K562 (cell line): ENCODE results near the gene LMF2. TPM values are rescaled to one million over a fixed set of nuclear protein-coding genes. Genes with fewer than 3 reads are reported as not detected.

Experiments
- BCOR ChIP-seq: fragments of 450-650 bp; IDR thresholded peaks from 2 replicates; pipeline ENCODE4 v1.6.1; 2016
- CTBP1 ChIP-seq: fragments of 450-650 bp; IDR thresholded peaks from 2 replicates; pipeline ENCODE4 v1.6.1; 2016; ENCODE audit warnings: borderline replicate concordance
- ELK3 ChIP-seq: fragments of 450-650 bp; formaldehyde crosslinking; IDR thresholded peaks from 2 replicates; pipeline ENCODE4 v1.4.0; 2020; ENCODE audit warnings: mild to moderate bottlenecking
- HMG20B ChIP-seq: fragments of 250-450 bp; sonication (Bioruptor Pico); IDR thresholded peaks from 2 replicates; pipeline ENCODE4 v1.5.0; 2021; ENCODE audit warnings: mild to moderate bottlenecking
- HNRNPLL ChIP-seq: fragments of 200-400 bp; formaldehyde crosslinking; IDR thresholded peaks from 2 replicates; pipeline ENCODE4 v1.6.1; 2017; ENCODE audit warnings: low read length, low read depth, mild to moderate bottlenecking; ENCODE audit not compliant: poor library complexity, severe bottlenecking
- MBD2 ChIP-seq: sonication (generic); IDR thresholded peaks from 2 replicates; pipeline ENCODE4 v1.6.1; 2016; ENCODE audit warnings: low read depth, borderline replicate concordance
- MYNN ChIP-seq, 2 experiments: sonication (generic); formaldehyde crosslinking in 1 of 2; IDR thresholded peaks; 2 replicates each; pipeline versions ENCODE4 v1.5.0 to v1.6.1; 2016 to 2020; ENCODE audit warnings: antibody characterized with exemption in 1 of 2, missing genetic modification reagents in 1 of 2
- NCOA2 ChIP-seq, 2 experiments: fragments of 450-650 bp; IDR thresholded peaks; 2 replicates each; pipeline ENCODE4 v1.6.1; 2018; ENCODE audit warnings: mild to moderate bottlenecking in 2 of 2, moderate library complexity in 1 of 2; ENCODE audit not compliant: partially characterized antibody in 2 of 2
- POLR3A ChIP-seq: IDR thresholded peaks from 2 replicates; pipeline ENCODE4 v1.6.1; 2011; ENCODE audit warnings: borderline replicate concordance, mild to moderate bottlenecking, moderate library complexity; ENCODE audit not compliant: insufficient read length, insufficient read depth; ENCODE audit errors: extremely low read depth
- PTBP1 ChIP-seq: fragments of 200-400 bp; formaldehyde crosslinking; IDR thresholded peaks from 2 replicates; pipeline ENCODE4 v1.6.1; 2017; ENCODE audit warnings: low read depth, low read length
- SETDB1 ChIP-seq: IDR thresholded peaks from one replicate; pipeline ENCODE4 v1.6.1; 2012; ENCODE audit warnings: low read length, control low read depth, inconsistent platforms
- SRF ChIP-seq, 2 experiments: fragments of 250-450, 450-650 bp in 1 of 2; sonication (Bioruptor Pico) in 1 of 2; sonication (generic) in 1 of 2; formaldehyde crosslinking; IDR thresholded peaks; 2 replicates each; pipeline versions ENCODE4 v1.5.0 to v1.5.1; 2020 to 2022; ENCODE audit warnings: mild to moderate bottlenecking in 1 of 2, missing genetic modification reagents in 1 of 2
- ZBTB11 ChIP-seq, 3 experiments: fragments of 200-800 bp in 1 of 3; fragments of 250-450 bp in 1 of 3; fragments of 450-650 bp in 1 of 3; sonication (Bioruptor Pico) in 1 of 3; sonication (Bioruptor generic) in 1 of 3; formaldehyde crosslinking in 1 of 3; IDR thresholded peaks; 2 replicates each; pipeline versions ENCODE4 v1.6.1 to v1.8.0; 2016 to 2022; ENCODE audit warnings: mild to moderate bottlenecking in 2 of 3, missing genetic modification characterization in 2 of 3, missing compliant biosample characterization in 1 of 3, moderate library complexity in 1 of 3
- ZFP36 ChIP-seq: fragments of 150-350 bp; IDR thresholded peaks from 2 replicates; pipeline ENCODE4 v1.6.1; 2018; ENCODE audit warnings: low read length, low read depth; ENCODE audit not compliant: partially characterized antibody
- ZNF133 ChIP-seq: fragments of 250-450 bp; sonication (Bioruptor Pico); IDR thresholded peaks from 2 replicates; pipeline ENCODE4 v1.4.0; 2020; ENCODE audit warnings: mild to moderate bottlenecking
- polyA plus RNA-seq, 8 experiments: library from polyadenylated mRNA; depleted of rRNA in 4 of 8; stranded (reverse) in 5 of 8; unstranded in 3 of 8; fragments of >200 nt; fragmentation: Nextera tagmentation in 2 of 8; fragmentation: Illumina TruSeq in 1 of 8; extraction: Ambion mirVana in 2 of 8; extraction: Trizol in 1 of 8; gene quantifications; 2 replicates each; pipeline versions ENCODE4 v1.2.1 to v1.2.3, GENCODE V29; 2011 to 2014; ENCODE audit warnings: inconsistent platforms in 1 of 8, missing spikeins in 1 of 8
- total RNA-seq, 7 experiments: library from RNA; depleted of rRNA in 6 of 7; stranded (reverse); fragments of >200 nt in 6 of 7; fragmentation: Illumina TruSeq in 2 of 7; extraction: Trizol in 2 of 7; gene quantifications; 2 replicates each; pipeline versions ENCODE4 v1.2.1 to v1.2.3, GENCODE V29; 2011 to 2021; ENCODE audit warnings: low replicate concordance in 1 of 7
- TF ChIP-seq, protein P1 (sequence below): fragments of 450-650 bp; formaldehyde crosslinking; IDR thresholded peaks from 2 replicates; pipeline ENCODE4 v1.4.0; 2020; ENCODE audit warnings: mild to moderate bottlenecking, moderate library complexity
- TF ChIP-seq, protein P2 (sequence below): fragments of 250-450 bp; sonication (Bioruptor Pico); IDR thresholded peaks from 2 replicates; pipeline ENCODE4 v1.4.0; 2020
- TF ChIP-seq, protein P3 (sequence below), 2 experiments: fragments of 450-650 bp in 1 of 2; sonication (generic) in 1 of 2; formaldehyde crosslinking; conservative IDR thresholded peaks; 2 replicates each; pipeline versions ENCODE4 v1.4.0 to v1.8.1; 2020 to 2022; ENCODE audit warnings: mild to moderate bottlenecking in 1 of 2, missing genetic modification reagents in 1 of 2

Gene LMF2
- total and polyA plus RNA-seq, 9 of the 15 experiments (the other 6 are each of a cell fraction or from before 2014, with no cell fraction given) = 0.08 to 37.1 (median 7.6) TPM

DNA sequence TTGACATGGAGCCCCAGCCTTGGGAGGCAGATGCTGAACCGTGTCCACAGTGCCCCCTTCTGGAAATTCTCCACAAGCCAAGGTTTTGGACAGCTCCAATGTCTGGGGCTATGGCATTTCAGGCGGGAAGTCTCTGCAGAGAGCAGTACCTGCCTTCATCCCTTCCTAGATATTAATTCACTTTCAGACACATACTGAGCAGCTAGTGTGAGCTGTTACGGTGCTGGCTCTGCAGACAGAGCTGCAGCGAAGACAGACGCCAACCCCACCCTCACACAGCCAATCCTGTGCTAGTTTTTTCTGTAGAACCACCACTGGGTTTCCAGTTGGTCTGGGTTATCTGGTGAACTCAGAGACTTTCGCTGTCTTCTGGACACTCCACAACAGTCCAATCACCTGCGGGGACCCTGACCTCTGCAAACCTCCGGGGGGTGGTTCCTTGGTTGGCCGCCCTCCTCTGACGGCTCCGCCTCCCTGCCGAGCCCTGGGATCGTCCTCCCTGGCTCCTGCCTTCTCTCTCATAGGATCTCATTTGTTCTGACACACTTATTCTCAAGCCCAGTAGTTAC lies 9.1 kb downstream of the LMF2 start (continued):
- TF ChIP-seq ZBTB11 (CRISPR knock-in tag; IDR thresholded peaks at IDR 0.05) (no peak), MYNN (IDR thresholded peaks at IDR 0.05) (no peak; the same call in 1 of the 2 replicates), MYNN (CRISPR knock-in tag; IDR thresholded peaks at IDR 0.05) (no peak), SRF (CRISPR knock-in tag; IDR thresholded peaks at IDR 0.05) (peak in 1 of 2 experiments; percentile 59; a peak in 1 of 4 replicates), CTBP1 (peak; percentile 68; the same call in 1 of the 2 replicates), POLR3A (no peak), BCOR (no peak), PTBP1 (no peak), HNRNPLL (no peak), NCOA2 (IDR thresholded peaks at IDR 0.05; ENCODE audit: partially characterized antibody in 2 of 2) (no peak), ZNF133 (CRISPR knock-in tag) (no peak), MBD2 (no peak), HMG20B (CRISPR knock-in tag) (no peak), SETDB1 (no peak), ZFP36 (no peak), ELK3 (CRISPR knock-in tag) (no peak)
- TF ChIP-seq, protein P1, sequence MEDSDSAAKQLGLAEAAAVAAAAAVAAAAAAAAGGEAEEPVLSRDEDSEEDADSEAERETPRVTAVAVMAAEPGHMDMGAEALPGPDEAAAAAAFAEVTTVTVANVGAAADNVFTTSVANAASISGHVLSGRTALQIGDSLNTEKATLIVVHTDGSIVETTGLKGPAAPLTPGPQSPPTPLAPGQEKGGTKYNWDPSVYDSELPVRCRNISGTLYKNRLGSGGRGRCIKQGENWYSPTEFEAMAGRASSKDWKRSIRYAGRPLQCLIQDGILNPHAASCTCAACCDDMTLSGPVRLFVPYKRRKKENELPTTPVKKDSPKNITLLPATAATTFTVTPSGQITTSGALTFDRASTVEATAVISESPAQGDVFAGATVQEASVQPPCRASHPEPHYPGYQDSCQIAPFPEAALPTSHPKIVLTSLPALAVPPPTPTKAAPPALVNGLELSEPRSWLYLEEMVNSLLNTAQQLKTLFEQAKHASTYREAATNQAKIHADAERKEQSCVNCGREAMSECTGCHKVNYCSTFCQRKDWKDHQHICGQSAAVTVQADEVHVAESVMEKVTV (CRISPR knock-in tag) = 0 out of 2 replicates have a peak, but pooled peaks have one; percentile 39
- TF ChIP-seq, protein P2, sequence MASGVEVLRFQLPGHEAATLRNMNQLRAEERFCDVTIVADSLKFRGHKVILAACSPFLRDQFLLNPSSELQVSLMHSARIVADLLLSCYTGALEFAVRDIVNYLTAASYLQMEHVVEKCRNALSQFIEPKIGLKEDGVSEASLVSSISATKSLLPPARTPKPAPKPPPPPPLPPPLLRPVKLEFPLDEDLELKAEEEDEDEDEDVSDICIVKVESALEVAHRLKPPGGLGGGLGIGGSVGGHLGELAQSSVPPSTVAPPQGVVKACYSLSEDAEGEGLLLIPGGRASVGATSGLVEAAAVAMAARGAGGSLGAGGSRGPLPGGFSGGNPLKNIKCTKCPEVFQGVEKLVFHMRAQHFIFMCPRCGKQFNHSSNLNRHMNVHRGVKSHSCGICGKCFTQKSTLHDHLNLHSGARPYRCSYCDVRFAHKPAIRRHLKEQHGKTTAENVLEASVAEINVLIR = no peak
- TF ChIP-seq, protein P3, sequence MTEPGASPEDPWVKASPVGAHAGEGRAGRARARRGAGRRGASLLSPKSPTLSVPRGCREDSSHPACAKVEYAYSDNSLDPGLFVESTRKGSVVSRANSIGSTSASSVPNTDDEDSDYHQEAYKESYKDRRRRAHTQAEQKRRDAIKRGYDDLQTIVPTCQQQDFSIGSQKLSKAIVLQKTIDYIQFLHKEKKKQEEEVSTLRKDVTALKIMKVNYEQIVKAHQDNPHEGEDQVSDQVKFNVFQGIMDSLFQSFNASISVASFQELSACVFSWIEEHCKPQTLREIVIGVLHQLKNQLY (CRISPR knock-in tag; conservative IDR thresholded peaks at IDR 0.05) = no peak
